NCI-H226 (cell line): ENCODE measurements around the gene MRPL48.
"Not testable (repeated sequence)": the region's sequence is repeated elsewhere in the genome, so short reads cannot be mapped to it uniquely, and the experiment has no call there.

Experiments
- DNase-seq: peaks from one replicate; pipeline ENCODE4 v3.0.0-alpha.2; 2015

MRPL48 gene

GRCh38 chr11:73781303-73781702, 6.4 kb upstream of the MRPL48 start:
- no peak for DNase-seq

DNA sequence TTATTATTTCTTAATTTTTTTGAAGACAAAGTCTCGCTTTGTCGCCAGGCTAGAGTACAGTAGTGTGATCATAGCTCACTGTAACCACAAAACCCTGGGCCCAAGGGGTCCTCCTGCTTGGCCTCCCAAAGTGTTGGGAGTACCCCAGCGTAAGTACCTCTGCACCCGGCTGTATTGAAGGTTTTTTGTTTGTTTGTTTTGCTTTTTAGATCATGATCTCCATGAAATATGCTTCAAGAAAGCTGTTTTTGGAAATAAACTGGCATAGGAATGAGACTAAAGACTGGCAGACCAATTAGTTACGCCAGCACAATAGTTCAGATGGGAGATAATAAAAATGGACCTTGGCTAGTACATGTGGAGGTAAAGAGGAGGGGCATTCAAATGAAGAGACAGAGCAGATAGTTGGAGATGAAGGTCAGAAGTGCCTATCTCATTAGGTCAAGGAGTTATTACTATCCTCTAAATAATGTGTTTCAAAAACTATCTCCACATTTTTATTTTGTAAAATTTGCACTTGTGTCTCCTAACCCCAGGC, 4.1 kb upstream of the MRPL48 start:
- DNase-seq: no peak

- DNase-seq: no peak
Measured at GRCh38 chr11:73784080-73784634, 3.5 kb upstream of the MRPL48 start.

DNA sequence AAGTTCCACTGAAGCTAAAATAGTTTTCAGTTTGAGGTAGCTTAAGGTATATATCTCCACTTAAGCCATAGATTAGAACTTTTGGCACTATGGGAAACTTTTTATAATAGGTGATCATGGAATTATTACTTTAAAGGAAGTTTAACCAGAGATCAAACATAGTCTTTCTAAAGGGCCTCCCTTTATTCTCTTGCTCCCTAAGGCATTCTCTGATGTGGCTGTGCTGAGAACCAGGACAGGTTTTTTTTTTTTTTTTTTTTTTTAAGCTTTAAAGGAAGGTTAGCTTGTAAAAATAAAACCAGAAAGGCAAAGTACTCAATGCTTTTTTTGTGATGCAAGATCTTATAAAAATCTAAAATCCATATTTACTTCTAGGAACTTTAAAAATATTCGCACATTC, 2.9 kb upstream of the MRPL48 start:
- DNase-seq: no peak

GRCh38 chr11:73785467-73785866, 2.2 kb upstream of the MRPL48 start:
- not testable (repeated sequence) for DNase-seq

DNA sequence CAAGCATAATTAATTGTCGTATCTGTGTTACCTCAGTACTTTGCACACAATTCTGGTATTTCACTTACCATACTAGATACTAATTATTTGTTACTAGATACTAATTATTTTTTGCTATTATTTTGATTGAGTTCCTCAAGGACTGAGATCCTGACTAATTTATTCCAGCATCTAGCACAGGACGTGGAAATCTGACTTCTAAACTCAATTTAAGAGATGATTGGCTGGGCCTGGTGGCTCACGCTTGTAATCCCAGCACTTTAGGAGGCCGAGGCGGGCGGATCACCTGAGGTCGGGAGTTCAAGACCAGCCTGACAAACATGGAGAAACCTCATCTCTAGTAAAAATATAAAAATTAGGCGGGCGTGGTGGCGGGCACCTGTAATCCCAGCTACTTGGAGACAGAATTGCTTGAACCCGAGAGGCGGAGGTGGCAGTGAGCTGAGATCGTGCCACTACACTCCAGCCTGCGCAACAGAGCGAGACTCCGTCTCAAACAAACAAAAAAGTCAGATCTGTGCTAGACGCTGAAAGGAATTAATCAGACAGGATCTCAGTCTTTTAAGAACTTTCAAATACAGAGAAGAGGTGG, 527 bp upstream of the MRPL48 start:
- no peak for DNase-seq

GRCh38 chr11:73789279-73789670, 1.6 kb downstream of the MRPL48 start:
- DNase-seq: no peak

DNA sequence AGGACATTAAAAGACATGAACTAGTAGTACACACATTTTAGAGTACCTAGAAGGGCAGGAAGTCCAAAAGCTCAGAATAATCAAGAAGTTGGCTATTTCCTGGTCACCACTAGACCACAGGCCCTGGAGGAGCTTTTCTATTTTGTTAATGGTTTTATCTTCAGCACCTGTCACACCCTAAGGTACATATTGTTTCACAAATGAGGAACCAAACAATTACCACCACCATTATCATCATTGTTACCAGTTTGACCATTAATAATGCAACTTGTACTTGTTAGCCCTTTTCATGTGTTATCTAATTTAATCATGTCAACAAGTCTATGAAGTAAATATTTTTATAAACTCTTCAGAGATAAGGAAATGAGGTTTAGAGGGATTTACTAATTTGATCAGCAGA, 4.9 kb downstream of the MRPL48 start:
- DNase-seq: no peak

GRCh38 chr11:73795925-73796632, 8.4 kb downstream of the MRPL48 start:
- DNase-seq: no peak

- DNase-seq: no peak
Measured at GRCh38 chr11:73797457-73797856, 9.8 kb downstream of the MRPL48 start.

GRCh38 chr11:73800276-73800806, 12.7 kb downstream of the MRPL48 start:
- no peak for DNase-seq

DNA sequence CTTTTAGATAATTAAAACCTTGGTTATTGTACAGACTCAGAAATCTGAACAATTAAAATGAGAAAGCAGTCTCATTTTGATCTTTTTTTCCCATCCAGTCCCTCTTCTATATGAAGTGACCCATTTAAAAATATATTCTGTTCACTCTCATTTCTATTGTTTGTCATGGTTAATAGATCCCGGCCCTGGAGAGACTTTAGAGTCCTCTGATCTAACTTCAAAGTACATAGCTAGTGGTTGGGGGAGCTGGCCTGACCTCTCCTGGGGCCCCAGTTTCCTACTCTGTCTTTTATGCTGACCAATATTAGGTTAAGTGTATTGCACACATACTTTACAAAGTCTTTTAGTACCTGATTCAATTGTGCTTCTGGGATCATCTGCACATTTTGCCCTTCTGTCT, 13.5 kb downstream of the MRPL48 start:
- no peak for DNase-seq

DNA sequence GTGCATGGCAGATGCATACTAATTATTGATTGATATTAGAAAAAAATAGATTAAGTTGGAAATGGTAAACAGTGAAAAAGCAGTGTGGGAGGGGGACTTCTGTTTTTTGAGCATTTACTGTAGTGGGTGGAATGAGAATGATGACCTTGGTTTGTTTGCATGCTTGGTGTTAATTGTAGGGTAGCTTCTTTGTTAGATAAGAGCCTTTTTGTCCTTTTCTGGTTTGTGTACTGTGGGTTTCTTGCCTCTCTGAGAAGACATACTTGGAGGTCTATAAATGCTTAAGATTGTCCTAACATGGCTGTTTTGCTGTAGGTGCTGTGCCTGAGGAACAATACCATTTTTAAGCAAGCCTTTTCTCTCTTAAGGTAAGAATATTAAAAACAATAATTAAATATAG, 17.0 kb downstream of the MRPL48 start:
- no peak for DNase-seq

DNA sequence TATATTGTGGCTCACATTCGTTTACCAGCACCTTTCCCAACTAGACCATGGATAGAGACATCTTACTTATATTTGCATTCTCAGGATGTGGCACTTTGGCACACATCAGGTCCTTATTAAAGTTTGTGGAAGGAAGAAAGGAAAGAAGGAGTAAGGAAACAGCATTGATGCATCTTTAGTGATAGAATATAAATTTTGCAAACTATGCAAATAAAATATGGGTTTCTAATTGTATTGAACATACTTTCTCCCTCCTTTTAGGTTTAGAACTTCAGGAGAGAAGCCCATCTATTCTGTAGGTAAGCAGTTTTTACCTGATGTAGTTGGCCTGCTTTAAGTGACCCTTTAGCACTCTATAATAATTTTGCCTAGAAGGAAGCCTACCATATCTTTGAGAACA, 20.4 kb downstream of the MRPL48 start:
- no peak for DNase-seq

GRCh38 chr11:73810637-73811036, 23.0 kb downstream of the MRPL48 start:
- no peak for DNase-seq

GRCh38 chr11:73812234-73812633, 24.6 kb downstream of the MRPL48 start:
- DNase-seq: no peak

DNA sequence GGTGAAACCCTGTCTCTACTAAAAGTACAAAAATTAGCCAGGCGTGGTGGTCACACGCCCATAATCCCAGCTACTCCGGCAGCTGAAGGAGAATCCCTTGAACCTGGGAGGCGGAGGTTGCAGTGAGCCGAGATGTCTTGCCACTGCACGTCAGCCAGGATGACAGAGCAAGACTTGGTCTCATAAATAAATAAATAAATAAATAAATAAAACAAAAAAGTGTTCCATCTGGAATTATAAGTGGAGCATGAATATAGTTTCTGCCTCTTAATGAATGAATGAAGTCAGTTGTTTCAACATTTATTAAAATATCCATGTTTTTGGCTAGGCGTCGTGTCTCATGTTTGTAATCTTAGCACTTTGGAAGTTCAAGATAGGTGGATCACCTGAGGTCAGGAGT, 27.1 kb downstream of the MRPL48 start:
- DNase-seq: no peak

DNA sequence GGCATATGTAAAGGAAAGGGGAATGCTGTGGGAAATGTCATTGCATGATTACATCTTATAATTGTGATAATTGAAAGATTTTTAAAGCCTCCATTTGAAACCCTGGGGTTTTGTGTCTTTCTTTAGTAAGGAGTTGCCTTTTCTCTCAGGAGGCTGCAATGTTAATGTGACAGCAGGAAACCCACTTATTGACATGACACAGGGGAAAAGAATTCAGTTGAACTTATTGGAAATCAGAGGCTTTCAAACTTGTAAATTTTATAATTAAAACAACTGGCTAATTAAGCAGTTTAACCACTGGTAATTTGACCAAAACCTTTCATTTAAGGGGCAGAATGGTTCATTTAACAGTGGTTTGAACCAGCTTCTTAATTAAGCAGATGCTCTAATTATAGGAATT, 31.2 kb downstream of the MRPL48 start:
- no peak for DNase-seq

GRCh38 chr11:73830261-73830660, 42.6 kb downstream of the MRPL48 start:
- no peak for DNase-seq

DNA sequence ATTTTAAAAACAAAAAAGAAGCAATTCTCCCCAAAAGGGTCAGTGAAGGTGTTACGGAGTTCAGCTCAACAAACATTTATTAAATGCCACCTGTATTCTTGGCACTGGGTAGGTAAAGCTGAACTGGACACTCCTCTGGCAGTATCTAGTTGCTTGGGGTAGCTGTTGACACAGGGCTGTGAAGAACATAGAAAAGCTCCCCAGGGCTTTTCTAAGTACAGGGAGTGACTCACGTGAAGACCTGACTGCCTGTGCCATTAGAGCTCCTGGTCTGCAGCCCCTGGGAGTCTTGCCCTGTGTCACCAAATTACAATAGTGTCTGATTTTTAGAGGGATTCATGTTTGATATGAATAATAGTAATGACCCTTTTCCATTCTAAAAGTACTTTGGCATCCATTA, 45.4 kb downstream of the MRPL48 start:
- DNase-seq: no peak

- DNase-seq: peak; percentile 52
Measured at GRCh38 chr11:73838443-73839122, 50.9 kb downstream of the MRPL48 start.

- no peak for DNase-seq
Measured at GRCh38 chr11:73839123-73839457, 51.4 kb downstream of the MRPL48 start.

GRCh38 chr11:73851046-73851764, 63.5 kb downstream of the MRPL48 start:
- no peak for DNase-seq
